CD4-positive, alpha-beta T cell treated with Interleukin-15 for 1 hour (primary cell): ENCODE data around the gene CDK17.

Experiments used
- DNase-seq: peaks from one replicate; pipeline ENCODE4 v3.0.0-alpha.2; 2020

The CDK17 gene

GRCh38 chr12:96258104-96258961, 141.9 kb downstream of the CDK17 start:
- DNase-seq: peak; percentile 41

- DNase-seq: no peak
Observed at GRCh38 chr12:96257550-96258103, 142.6 kb downstream of the CDK17 start.

DNA sequence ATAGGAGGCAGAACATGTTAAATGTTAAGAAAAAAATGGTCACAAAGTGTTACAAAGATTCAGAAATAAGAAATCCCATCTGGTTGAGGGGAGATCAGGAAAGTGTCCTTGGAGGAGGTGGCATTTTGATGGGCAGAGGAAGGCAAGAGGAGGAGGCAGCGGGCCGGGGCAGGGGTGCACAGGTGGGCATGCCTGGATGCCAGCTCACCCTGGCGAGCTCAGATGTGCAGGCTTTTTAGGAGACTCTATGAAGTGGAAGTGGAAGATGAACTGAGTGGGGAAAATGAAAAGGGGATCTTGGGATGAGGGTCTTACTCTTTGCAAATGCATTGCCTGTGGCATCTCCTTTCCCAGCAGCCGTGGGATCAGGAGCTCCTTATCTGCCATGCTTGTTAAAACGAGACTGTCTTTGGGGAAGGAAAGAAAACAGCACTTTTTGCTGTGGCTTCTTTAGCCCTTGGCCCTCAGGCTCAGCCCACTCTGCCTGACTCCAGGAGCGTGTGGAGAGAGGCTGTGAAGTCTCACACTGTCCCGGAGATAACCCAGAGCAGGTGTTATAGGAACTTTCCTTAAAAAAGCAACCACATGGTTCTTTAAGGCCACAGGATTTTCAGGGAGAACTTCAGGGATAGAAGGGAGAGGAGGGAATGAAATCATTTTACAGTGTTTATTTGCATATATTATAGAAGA, 143.4 kb downstream of the CDK17 start:
- DNase-seq: no peak

DNA sequence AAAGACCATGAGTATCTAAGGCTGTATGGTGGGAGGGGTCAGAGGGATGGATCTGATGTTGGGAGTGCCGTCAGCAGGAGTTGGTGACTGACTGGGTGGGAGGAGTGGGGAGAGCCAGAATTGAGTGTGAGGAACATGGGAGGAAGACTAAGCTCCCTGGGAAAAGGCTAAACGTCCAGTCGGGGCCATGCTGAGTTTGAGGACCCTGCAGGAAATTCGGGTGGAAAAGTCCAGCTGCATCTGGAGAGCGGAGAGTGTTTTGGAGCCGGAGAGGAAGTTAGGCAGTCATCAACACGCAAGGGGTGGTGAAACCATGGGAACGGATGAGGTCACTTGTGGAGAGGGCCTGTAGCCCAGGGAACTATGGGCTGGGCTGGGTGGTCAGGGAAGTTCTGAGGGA, 145.2 kb downstream of the CDK17 start:
- no peak for DNase-seq

DNA sequence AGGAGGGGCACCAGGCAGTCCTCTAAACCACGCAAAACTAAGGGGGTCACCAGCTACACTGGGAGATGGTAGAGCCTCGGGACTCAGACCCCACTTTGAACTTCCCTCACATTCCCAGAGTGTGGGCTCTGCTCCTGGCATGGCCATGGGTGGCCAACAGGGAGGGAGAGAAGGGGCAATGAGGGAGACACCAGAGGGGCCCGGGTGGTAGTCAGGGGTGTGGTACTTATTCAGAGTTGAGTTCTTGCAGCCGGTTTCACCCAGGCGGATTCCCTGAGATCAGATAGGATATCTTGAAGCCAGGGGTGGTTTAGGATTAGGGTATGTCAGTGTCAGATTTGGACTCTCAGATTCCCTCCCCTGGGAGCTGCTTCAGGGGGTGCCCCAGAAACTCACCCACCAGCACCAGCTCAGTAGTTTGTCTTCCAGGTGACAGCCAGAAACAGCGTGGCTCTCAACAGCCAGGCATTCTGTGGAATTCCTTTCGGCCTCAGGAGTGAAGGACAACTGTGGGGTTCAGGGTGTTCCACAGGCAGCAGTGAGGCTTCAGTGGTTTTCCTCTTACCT, 150.0 kb downstream of the CDK17 start:
- no peak for DNase-seq

DNA sequence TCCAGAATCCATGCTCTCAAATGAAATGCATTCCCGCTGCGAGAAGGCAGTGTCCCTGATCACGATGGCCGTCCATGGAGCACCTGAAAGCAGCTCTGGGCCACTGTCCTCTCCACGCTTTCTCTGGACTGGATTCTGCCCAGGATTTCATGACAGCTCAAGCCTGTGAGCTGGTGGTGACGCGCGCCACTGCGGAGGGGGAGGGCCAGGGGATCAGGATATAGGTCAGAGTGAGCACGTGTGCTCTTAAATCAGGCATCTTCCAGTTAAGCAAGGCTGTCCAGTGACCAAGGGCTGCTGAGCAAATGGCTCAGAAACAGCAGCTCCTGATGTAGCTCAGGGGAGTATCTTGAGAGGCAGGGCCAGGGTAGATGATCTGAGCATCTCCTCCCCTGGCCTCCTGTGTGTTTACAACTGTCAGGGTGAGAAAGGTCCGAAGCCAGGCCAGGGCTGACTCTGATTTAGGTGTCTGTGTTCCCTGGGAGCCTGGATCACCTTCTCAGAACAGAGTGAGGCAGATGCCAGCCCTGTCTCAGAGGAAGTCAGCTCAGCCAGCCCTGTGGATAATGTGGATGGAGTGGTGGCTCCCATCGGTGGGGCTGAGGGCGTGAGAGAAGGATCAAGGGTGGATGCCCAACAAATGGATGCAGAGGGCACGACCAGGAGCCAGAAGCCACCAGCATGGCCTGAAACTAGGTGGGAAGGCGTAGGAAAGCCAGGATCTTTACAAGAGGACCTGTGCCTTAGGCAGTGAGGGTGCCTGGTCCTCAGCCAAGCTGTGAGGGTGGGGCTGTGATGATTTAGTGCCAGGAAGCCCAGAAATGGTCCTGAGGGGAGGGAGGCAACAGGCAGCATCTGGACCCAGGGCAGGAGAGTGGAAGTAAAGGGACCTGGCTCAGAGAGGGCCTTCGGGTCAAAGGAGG, 150.8 kb downstream of the CDK17 start:
- DNase-seq: no peak

DNA sequence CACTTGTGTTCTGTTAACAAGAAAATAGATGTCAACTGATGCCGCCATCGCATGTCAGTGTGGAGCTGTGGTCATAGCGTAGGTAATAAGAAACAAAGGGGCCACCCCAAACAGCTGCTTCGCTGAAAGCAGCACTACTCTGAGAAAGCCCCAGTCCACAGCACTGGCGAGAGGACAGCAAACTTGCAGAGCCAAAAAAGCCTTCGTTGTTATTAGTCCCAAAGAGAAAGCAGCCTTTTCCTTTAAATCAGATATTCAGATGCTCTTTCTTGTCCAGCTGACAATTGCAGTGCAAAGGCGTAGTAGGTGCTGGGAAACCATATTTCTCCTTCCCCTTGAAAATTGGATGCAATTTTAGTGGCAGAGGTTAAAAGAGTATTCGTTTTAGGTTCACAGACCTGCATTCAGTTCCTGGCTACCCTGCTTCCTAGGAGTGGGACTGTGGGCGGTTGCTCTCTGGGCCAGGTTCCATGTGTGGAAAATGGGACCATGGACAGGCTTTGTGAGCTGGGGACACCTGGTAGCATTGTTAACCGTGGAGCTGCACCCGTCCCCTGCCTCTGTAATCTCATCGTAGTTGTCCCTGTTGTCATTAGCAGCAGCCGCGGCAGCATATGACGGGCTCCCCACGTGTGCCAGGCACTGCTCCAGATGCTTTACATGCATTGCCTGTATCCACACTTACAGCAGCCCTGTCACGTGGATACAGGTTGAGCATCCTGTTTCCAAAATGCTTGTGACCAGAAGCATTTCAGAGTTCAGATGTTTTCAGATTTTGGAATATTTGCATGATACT, 151.9 kb downstream of the CDK17 start:
- no peak for DNase-seq

- DNase-seq: no peak
Observed at GRCh38 chr12:96247563-96247962, 152.7 kb downstream of the CDK17 start.

- DNase-seq: no peak
Observed at GRCh38 chr12:96246926-96247505, 153.2 kb downstream of the CDK17 start.

GRCh38 chr12:96244826-96245225, 155.4 kb downstream of the CDK17 start:
- DNase-seq: no peak

GRCh38 chr12:96242597-96242996, 157.6 kb downstream of the CDK17 start:
- DNase-seq: peak; percentile 48

DNA sequence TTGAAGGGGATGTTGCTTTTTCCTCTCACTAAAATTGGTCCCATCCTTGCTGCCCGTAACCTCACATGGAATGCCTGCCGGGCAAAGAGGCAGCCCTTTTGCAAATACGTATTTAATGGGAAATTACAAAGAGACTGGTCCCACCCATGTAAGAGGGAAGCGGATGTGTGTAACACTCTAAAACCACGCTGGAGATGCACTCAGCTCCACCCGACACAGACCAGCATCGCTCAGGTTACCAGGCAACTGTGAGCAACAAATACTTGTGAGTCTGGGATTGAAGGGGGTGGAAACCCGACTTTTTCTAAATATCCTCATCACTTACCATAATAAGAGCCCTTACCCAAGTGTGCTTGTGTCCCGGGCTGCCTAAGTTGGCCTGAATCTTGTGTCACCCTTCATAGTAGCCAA, 158.4 kb downstream of the CDK17 start:
- peak; percentile 90 for DNase-seq

DNA sequence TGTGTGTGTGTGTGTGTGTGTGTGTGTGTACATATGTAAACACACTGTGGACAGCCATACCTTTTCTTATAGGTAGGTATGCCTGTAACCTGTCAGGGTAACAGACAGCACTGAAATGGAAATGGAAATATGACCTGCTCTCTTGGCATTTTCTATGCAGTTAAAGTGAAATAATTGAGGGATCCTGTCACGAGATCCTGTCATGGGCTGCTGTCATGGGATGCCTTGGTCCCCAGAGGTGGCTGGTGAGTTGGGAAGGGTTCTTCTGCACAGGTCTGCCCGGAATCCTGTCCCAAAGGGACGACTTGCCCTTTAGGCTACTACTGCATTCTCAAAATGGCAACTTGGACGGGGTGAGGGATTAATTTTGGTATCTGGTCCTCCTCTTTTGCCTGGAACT, 158.8 kb downstream of the CDK17 start:
- DNase-seq: no peak

DNA sequence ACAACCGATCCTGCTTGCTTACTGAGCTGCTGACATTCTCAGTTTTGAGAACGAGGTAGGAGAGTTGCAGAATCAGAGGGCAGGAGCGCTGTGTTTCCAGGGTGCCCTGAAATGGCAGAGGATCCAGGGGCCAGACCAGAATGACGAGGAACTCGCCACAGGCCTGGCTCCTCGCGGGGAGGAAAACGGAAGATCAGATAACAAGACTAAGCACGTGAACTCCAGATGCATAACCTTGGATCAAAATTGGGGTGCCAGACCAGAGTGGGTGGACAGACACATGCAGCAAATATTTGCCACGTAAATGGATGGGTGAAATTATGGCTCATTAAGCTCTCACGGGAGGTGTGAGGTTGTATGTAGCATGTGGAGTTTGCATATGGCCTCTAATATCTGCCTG, 159.6 kb downstream of the CDK17 start:
- DNase-seq: no peak

DNA sequence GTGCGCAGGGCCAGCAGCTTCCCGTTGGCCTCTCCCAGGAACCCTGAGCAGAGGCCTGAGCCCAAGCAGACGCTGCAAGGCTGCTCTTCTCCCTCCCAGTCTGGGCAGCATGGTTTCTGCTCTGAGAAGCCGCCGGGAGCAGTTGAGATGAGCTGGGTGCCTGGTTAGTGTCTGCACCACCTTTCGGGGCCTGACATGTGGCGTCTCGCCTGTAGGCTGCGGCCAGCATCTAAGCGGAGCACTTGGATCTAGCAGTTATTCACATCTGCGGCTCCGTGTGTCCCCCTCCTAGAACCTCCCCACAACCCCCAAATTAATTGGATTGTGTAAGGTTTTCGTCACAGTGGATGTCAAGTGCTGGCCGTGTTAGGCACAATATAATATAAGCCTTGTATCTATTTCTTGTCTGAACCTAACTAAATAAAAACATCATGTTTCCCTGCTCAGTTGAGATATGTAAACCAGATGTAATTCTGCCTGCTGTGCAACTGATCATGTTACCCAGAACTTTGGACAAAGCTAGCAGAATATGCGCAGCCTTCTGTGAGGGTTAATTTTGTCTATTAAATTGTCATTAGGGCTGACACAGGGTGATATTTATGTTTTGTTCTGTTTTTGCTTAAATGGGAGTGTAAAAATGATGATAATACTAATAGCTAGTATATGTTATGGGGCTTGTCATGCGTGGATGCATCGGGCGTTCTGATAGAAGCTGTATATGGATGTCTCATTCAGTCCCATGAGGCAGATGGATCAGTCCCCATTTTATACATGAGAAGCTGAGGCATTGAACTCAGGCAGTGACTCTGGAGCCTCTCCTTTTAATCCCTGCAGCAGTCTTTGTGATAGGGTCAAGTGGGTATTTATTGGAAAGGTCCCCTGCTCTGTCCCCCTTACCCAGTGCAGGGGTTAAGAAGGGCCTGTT, 160.3 kb downstream of the CDK17 start:
- DNase-seq: no peak

GRCh38 chr12:96238336-96239047, 161.7 kb downstream of the CDK17 start:
- DNase-seq: no peak

GRCh38 chr12:96237465-96238077, 162.7 kb downstream of the CDK17 start:
- DNase-seq: peak; percentile 68

- no peak for DNase-seq
Observed at GRCh38 chr12:96237035-96237434, 163.2 kb downstream of the CDK17 start.

DNA sequence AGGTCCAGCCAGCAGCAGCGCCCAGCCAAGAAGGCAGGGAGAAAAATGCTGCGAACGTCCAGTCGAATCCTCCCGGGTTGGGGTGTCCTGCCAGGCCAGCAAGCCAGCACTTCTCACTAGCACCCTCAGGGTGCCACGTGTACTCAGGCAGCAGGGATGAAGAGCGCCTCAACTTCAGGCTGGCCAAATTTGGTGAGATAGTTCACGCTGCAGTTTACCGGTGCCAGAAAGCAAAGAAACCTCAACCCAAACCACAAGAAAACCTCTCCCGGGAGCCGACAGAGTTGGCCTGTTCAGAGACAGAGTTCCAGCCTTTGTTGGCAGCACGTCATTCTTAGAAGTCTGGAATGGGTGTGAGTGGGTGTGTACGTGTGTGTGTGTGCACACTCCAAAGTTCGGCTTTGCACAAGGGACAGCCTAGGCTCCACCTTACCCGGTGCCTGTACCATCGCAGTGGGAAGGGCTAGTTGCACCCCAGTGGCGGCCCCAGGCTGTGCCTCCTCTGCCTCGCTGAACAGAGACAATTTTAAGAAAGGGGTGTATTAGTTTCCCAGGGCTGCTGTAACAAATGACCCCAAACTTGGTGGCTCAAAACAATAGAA, 163.9 kb downstream of the CDK17 start:
- peak; percentile 52 for DNase-seq
